BJ (cell line): ENCODE data around the gene LDB2. TPM values are rescaled to one million over a fixed set of nuclear protein-coding genes. Genes with fewer than 3 reads are reported as not detected.

Experiments
- CTCF ChIA-PET: fragments of 350-600 bp; formaldehyde crosslinking; extraction: SDS; loops from one replicate; lab custom pipeline; 2021; ENCODE audit warnings: antibody characterized with exemption, inconsistent platforms; lab: Yijun Ruan, JAX
- POLR2A ChIA-PET: fragments of 300-600 bp; sonication (Branson Sonifier 250); formaldehyde crosslinking; extraction: SDS; loops from one replicate; lab custom pipeline; 2021; ENCODE audit warnings: antibody characterized with exemption; lab: Charles Lee
- DNase-seq: peaks from one replicate; pipeline ENCODE4 v3.0.0-alpha.2; 2011; ENCODE audit warnings: low read depth
- H3K27me3 ChIP-seq: 2 replicates; pipeline ENCODE4 v1.6.0; 2011; ENCODE audit warnings: low read length; ENCODE audit not compliant: control insufficient read depth, insufficient read depth
- H3K36me3 ChIP-seq: 2 replicates; pipeline ENCODE4 v1.5.1; 2011; ENCODE audit warnings: low read length; ENCODE audit not compliant: control insufficient read depth, insufficient read depth
- H3K4me3 ChIP-seq: 2 replicates; pipeline ENCODE4 v1.5.1; 2011; ENCODE audit warnings: low read depth, mild to moderate bottlenecking, control low read depth, low read length
- CTCF ChIP-seq: IDR thresholded peaks from 2 replicates; pipeline ENCODE4 v1.5.1; 2011; ENCODE audit warnings: low read depth, mild to moderate bottlenecking, control low read depth, inconsistent platforms, low read length, moderate library complexity; ENCODE audit not compliant: insufficient read depth
- polyA plus RNA-seq: library from polyadenylated mRNA; depleted of rRNA; stranded (reverse); fragments of >200 nt; gene quantifications from 2 replicates; pipeline ENCODE4 v1.2.3, GENCODE V29; 2011

Gene LDB2
- polyA plus RNA-seq, 1 experiment, result 79.7 TPM

- CTCF ChIA-PET, result interaction anchor here (1.5 kb wide), 1 partner anchor 43 kb away, joined by 3 read pairs; no protein-coding TSS in a partner anchor
- Histone ChIP-seq H3K4me3 (no peak overlapping the region), H3K27me3 (no peaks in the 10 kb centered on the region), H3K36me3 (no peaks in the 10 kb centered on the region)
- POLR2A ChIA-PET, result interaction anchor here (0.6 kb wide), 1 partner anchor 14 kb away, joined by 3 read pairs; no protein-coding TSS in a partner anchor
- TF ChIP-seq CTCF, result no peak
- DNase-seq, result no peak
These were observed 212.9 kb downstream of the LDB2 start for GRCh38 chr4:16685536-16685935.

- POLR2A ChIA-PET, result no interaction called here
- H3K27me3 ChIP-seq, result no peaks in the 10 kb centered on the region
- TF ChIP-seq CTCF, result no peak
- no peak overlapping the region for H3K4me3 ChIP-seq
- no peak for DNase-seq
- no peaks in the 10 kb centered on the region for H3K36me3 ChIP-seq
- CTCF ChIA-PET, result interaction anchor here (0.6 to 1.5 kb wide), 4 partner anchors 42 to 363 kb away, joined by 3 read pairs; no protein-coding TSS in a partner anchor
These were observed 213.5 kb downstream of the LDB2 start for GRCh38 chr4:16684935-16685334.

GRCh38 chr4:16684097-16684496, 214.3 kb downstream of the LDB2 start:
- ChIA-PET CTCF (interaction anchor here (1.1 to 1.5 kb wide), 2 partner anchors 16 to 42 kb away, joined by 3 read pairs; no protein-coding TSS in a partner anchor), POLR2A (interaction anchor here (0.6 kb wide), 1 partner anchor 56 kb away, joined by 3 read pairs; no protein-coding TSS in a partner anchor)
- no peak overlapping the region for H3K4me3 ChIP-seq

GRCh38 chr4:16682975-16683374, 215.5 kb downstream of the LDB2 start:
- POLR2A ChIA-PET, result no interaction called here
- TF ChIP-seq CTCF, result no peak
- DNase-seq, result no peak

More at GRCh38 chr4:16684097-16684496, 214.3 kb downstream of the LDB2 start:
- DNase-seq, result peak; percentile 76
- no peaks in the 10 kb centered on the region for H3K36me3 ChIP-seq
- no peak for TF ChIP-seq CTCF
- H3K27me3 ChIP-seq, result no peaks in the 10 kb centered on the region

DNA sequence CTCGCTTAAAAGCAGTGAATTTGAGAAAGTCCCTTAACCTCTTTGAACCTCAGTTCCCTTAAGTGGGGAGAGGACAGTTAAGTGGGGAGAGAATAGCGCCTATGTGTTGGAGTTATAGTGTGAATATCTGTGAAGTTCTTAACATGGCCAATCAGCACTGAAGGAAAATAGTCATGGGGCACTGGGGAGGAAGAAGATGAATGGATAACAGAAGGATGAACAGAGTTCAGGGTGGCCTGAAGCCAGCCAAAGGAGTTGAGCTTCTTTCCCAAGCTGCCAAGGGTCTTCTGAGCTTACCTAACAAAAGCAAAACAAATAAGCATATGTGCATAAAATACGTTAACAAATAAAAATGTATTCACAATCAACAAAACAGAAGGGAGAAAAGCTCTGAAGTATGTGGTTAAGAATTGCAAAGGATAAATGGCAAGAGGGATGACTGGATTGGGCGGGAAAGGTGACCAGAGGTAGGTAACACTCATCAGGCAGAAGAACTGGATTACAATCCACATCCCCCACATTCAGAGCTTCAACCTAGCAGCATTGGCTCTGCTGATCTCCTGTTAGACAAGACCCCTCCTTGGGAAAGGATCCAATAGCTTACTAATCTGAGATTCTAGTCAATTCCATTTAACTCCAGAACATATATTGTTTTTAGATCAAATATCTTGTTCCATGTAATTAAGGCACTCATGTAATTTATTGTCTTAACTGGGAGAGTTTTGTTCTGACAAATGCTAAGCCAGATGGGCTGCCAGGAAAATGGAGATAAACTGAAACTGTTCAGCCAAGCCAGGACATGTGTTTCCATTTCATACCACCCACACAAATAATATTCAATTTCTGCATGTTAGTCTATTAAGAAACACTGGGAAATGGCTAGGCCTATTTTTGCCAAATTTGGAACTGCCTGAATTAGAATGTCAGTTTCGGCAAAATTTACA, 221.2 kb downstream of the LDB2 start:
- Histone ChIP-seq H3K36me3 (no peaks in the 10 kb centered on the region), H3K4me3 (no peak overlapping the region), H3K27me3 (no peaks in the 10 kb centered on the region)
- ChIA-PET POLR2A (interaction anchor here (0.6 kb wide), 1 partner anchor 223 kb away, joined by 3 read pairs; no protein-coding TSS in a partner anchor), CTCF (interaction anchor here (1.0 kb wide), 1 partner anchor 37 kb away, joined by 3 read pairs; no protein-coding TSS in a partner anchor)
- TF ChIP-seq CTCF, result no peak
- DNase-seq, result no peak

More at GRCh38 chr4:16682975-16683374, 215.5 kb downstream of the LDB2 start:
- no peak overlapping the region for H3K4me3 ChIP-seq
- no peaks in the 10 kb centered on the region for H3K36me3 ChIP-seq
- CTCF ChIA-PET, result interaction anchor here (0.8 to 1.1 kb wide), 2 partner anchors 15 to 765 kb away, joined by 3 read pairs; no protein-coding TSS in a partner anchor
- H3K27me3 ChIP-seq, result no peaks in the 10 kb centered on the region
